ENCODE measurements around the gene GNA15.

GRCh38 chr19:3109491-3109890 is 26.3 kb upstream of the GNA15 start:
- TF ChIP-seq POLR2AphosphoS5 (IDR thresholded peaks at IDR 0.05; ENCODE audit: low read depth) (no peak), CTCF (IDR thresholded peaks at IDR 0.05; ENCODE audit: insufficient read depth, low read length) (no peak)

Measured in HL-60 (cell line).